HepG2 (cell line): ENCODE results near the gene FBF1. TPM values are rescaled to one million over a fixed set of nuclear protein-coding genes. Genes with fewer than 3 reads are reported as not detected.

Experiments
- ATF3 ChIP-seq: sonication (generic); formaldehyde crosslinking; IDR thresholded peaks from 2 replicates; pipeline ENCODE4 v1.4.0; 2020; ENCODE audit warnings: missing genetic modification reagents
- EED ChIP-seq: sonication (generic); formaldehyde crosslinking; IDR thresholded peaks from 2 replicates; pipeline ENCODE4 v1.5.0; 2020; ENCODE audit warnings: mild to moderate bottlenecking, missing genetic modification reagents
- FOSL2 ChIP-seq: sonication (generic); formaldehyde crosslinking; IDR thresholded peaks from 2 replicates; pipeline ENCODE4 v1.4.0; 2020; ENCODE audit warnings: missing genetic modification reagents
- GATA4 ChIP-seq: sonication (generic); IDR thresholded peaks from 2 replicates; pipeline ENCODE4 v1.6.1; 2016; ENCODE audit warnings: antibody characterized with exemption, low read depth, borderline replicate concordance
- KLF6 ChIP-seq: IDR thresholded peaks from 2 replicates; pipeline ENCODE4 v1.8.0; 2016; ENCODE audit warnings: missing biosample characterization, missing genetic modification reagents
- MXD3 ChIP-seq: IDR thresholded peaks from 2 replicates; pipeline ENCODE4 v1.6.1; 2016; ENCODE audit warnings: mild to moderate bottlenecking, missing biosample characterization, missing genetic modification reagents
- NFIB ChIP-seq: sonication (generic); formaldehyde crosslinking; IDR thresholded peaks from 2 replicates; pipeline ENCODE4 v1.9.0; 2021; ENCODE audit warnings: missing genetic modification reagents, mild to moderate bottlenecking, borderline replicate concordance
- NFYB ChIP-seq: sonication (generic); formaldehyde crosslinking; IDR thresholded peaks from 2 replicates; pipeline ENCODE4 v1.4.0; 2020; ENCODE audit warnings: missing genetic modification reagents
- RAD51 ChIP-seq: fragments of 450-650 bp; IDR thresholded peaks from 2 replicates; pipeline ENCODE4 v1.6.1; 2016; ENCODE audit warnings: borderline replicate concordance
- RCOR2 ChIP-seq: IDR thresholded peaks from 2 replicates; pipeline ENCODE4 v1.6.1; 2016; ENCODE audit warnings: missing biosample characterization, missing genetic modification reagents
- RXRB ChIP-seq: IDR thresholded peaks from 2 replicates; pipeline ENCODE4 v1.6.1; 2016; ENCODE audit warnings: borderline replicate concordance, missing genetic modification reagents, missing compliant biosample characterization
- SAP130 ChIP-seq: IDR thresholded peaks from 2 replicates; pipeline ENCODE4 v1.6.1; 2016; ENCODE audit warnings: low read depth
- SMAD1 ChIP-seq: sonication (generic); formaldehyde crosslinking; IDR thresholded peaks from 2 replicates; pipeline ENCODE4 v1.4.0; 2020; ENCODE audit warnings: missing genetic modification reagents, low read depth, mild to moderate bottlenecking, borderline replicate concordance
- ZBTB21 ChIP-seq: sonication (generic); formaldehyde crosslinking; IDR thresholded peaks from 2 replicates; pipeline ENCODE4 v1.4.0; 2020; ENCODE audit warnings: missing genetic modification reagents
- ZMYM3 ChIP-seq: sonication (generic); formaldehyde crosslinking; IDR thresholded peaks from 2 replicates; pipeline ENCODE4 v1.5.1; 2020; ENCODE audit warnings: mild to moderate bottlenecking, missing genetic modification reagents
- ZNF280D ChIP-seq: sonication (generic); formaldehyde crosslinking; IDR thresholded peaks from 2 replicates; pipeline ENCODE4 v1.5.1; 2020; ENCODE audit warnings: mild to moderate bottlenecking, missing genetic modification reagents
- ZNF615 ChIP-seq: sonication (generic); formaldehyde crosslinking; IDR thresholded peaks from 2 replicates; pipeline ENCODE4 v1.5.0; 2020; ENCODE audit warnings: mild to moderate bottlenecking, missing genetic modification reagents, borderline replicate concordance
- ZNF761 ChIP-seq: sonication (generic); formaldehyde crosslinking; conservative IDR thresholded peaks from 2 replicates; pipeline ENCODE4 v1.4.0; 2020; ENCODE audit warnings: mild to moderate bottlenecking, missing genetic modification reagents
- ZNF878 ChIP-seq: sonication (generic); formaldehyde crosslinking; IDR thresholded peaks from 2 replicates; pipeline ENCODE4 v1.8.1; 2023; ENCODE audit warnings: mild to moderate bottlenecking, missing genetic modification reagents, moderate library complexity
- ZSCAN22 ChIP-seq: sonication (generic); formaldehyde crosslinking; IDR thresholded peaks from 2 replicates; pipeline ENCODE4 v1.4.0; 2020; ENCODE audit warnings: mild to moderate bottlenecking, missing genetic modification reagents
- polyA plus RNA-seq, 8 experiments: library from polyadenylated mRNA; depleted of rRNA in 3 of 8; stranded (reverse) in 7 of 8; unstranded in 1 of 8; fragments of >200 nt; fragmentation: Illumina TruSeq in 4 of 8; extraction: Trizol in 4 of 8; gene quantifications; 2 replicates each; pipeline versions ENCODE4 v1.2.1 to v1.2.3, GENCODE V29; 2011 to 2016; ENCODE audit warnings: low read depth in 4 of 8, missing spikeins in 1 of 8, mixed read lengths in 1 of 8; ENCODE audit not compliant: insufficient read depth in 1 of 8
- total RNA-seq, 5 experiments: library from RNA; depleted of rRNA; stranded (reverse); fragments of >200 nt; fragmentation: Illumina TruSeq; extraction: Trizol; gene quantifications; 2 replicates each; pipeline ENCODE4 v1.2.3, GENCODE V29; 2016; ENCODE audit warnings: low read depth in 1 of 5
- TF ChIP-seq, protein P1 (sequence below): IDR thresholded peaks from 2 replicates; pipeline ENCODE4 v1.6.1; 2012; ENCODE audit warnings: low read depth, low read length, improper control_type of control experiment
- TF ChIP-seq, protein P2 (sequence below): sonication (generic); formaldehyde crosslinking; IDR thresholded peaks from 2 replicates; pipeline ENCODE4 v1.8.0; 2022; ENCODE audit warnings: mild to moderate bottlenecking, missing genetic modification reagents, moderate library complexity
- TF ChIP-seq, protein P3 (sequence below): IDR thresholded peaks from 2 replicates; pipeline ENCODE4 v1.6.1; 2016; ENCODE audit warnings: missing genetic modification reagents, missing compliant biosample characterization

The FBF1 gene
- total and polyA plus RNA-seq, 2 of the 13 experiments (the other 11 are each of a cell fraction or from before 2014, with no cell fraction given) = 2.4 to 8.1 TPM

- TF ChIP-seq, protein P1, sequence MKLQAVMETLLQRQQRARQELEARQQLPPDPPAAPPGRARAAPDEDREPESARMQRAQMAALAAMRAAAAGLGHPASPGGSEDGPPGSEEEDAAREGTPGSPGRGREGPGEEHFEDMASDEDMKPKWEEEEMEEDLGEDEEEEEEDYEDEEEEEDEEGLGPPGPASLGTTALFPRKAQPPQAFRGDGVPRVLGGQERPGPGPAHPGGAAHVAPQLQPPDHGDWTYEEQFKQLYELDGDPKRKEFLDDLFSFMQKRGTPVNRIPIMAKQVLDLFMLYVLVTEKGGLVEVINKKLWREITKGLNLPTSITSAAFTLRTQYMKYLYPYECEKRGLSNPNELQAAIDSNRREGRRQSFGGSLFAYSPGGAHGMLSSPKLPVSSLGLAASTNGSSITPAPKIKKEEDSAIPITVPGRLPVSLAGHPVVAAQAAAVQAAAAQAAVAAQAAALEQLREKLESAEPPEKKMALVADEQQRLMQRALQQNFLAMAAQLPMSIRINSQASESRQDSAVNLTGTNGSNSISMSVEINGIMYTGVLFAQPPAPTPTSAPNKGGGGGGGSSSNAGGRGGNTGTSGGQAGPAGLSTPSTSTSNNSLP = peak; percentile 81
- TF ChIP-seq ZNF878 (CRISPR knock-in tag) (peak; percentile 94), ZSCAN22 (peak; percentile 50; the same call in 1 of the 2 replicates), GATA4 (peak; percentile 19; the same call in 1 of the 2 replicates), ZNF615 (CRISPR knock-in tag) (peak; percentile 32; the same call in 1 of the 2 replicates), RXRB (peak; percentile 73), RCOR2 (peak; percentile 95), SMAD1 (0 out of 2 replicates have a peak, but pooled peaks have one; percentile 49), SAP130 (CRISPR knock-in tag) (peak; percentile 82), NFYB (peak; percentile 8; the same call in 1 of the 2 replicates), ZMYM3 (CRISPR knock-in tag) (no peak; the same call in 1 of the 2 replicates), ZBTB21 (CRISPR knock-in tag) (peak; percentile 20; the same call in 1 of the 2 replicates), FOSL2 (CRISPR knock-in tag) (peak; percentile 81), RAD51 (no peak), ATF3 (peak; percentile 85), EED (CRISPR knock-in tag) (0 out of 2 replicates have a peak, but pooled peaks have one; percentile 49), ZNF280D (CRISPR knock-in tag) (peak; percentile 90), MXD3 (CRISPR knock-in tag) (peak; percentile 57), KLF6 (CRISPR knock-in tag) (peak; percentile 93), NFIB (CRISPR knock-in tag) (no peak), ZNF761 (peak; percentile 97)
- TF ChIP-seq, protein P2, sequence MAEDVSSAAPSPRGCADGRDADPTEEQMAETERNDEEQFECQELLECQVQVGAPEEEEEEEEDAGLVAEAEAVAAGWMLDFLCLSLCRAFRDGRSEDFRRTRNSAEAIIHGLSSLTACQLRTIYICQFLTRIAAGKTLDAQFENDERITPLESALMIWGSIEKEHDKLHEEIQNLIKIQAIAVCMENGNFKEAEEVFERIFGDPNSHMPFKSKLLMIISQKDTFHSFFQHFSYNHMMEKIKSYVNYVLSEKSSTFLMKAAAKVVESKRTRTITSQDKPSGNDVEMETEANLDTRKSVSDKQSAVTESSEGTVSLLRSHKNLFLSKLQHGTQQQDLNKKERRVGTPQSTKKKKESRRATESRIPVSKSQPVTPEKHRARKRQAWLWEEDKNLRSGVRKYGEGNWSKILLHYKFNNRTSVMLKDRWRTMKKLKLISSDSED (CRISPR knock-in tag) = no peak
- TF ChIP-seq, protein P3, sequence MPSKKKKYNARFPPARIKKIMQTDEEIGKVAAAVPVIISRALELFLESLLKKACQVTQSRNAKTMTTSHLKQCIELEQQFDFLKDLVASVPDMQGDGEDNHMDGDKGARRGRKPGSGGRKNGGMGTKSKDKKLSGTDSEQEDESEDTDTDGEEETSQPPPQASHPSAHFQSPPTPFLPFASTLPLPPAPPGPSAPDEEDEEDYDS = peak; percentile 88
These were observed 71.3 kb downstream of the FBF1 start (continued) for GRCh38 chr17:75869282-75870141.
